Right cardiac atrium (tissue), 5 donors: ENCODE measurements around the gene RNF217. TPM values are rescaled to one million over a fixed set of nuclear protein-coding genes. Genes with fewer than 3 reads are reported as not detected.
A peak's percentile ranks its signal among the peaks of the same experiment; 100 is the strongest.

Experiments
- ATAC-seq, 2 donors: fragments of 200-7000 bp; cut with Tn5 transposase; one replicate each; pipeline versions ENCODE4 v1.8.0 to v1.9.1; 2020; ENCODE audit warnings: moderate library complexity in 2 of 2, mild to moderate bottlenecking in 1 of 2
- DNase-seq, 3 donors: peaks; one replicate each; pipeline ENCODE4 v3.0.0-alpha.2; 2020
- H3K27ac ChIP-seq: one replicate; pipeline ENCODE4 v1.5.1; 2013; ENCODE audit warnings: mild to moderate bottlenecking, low read length, control low read depth, moderate library complexity
- H3K27me3 ChIP-seq: one replicate; pipeline ENCODE4 v1.6.1; 2013; ENCODE audit not compliant: control insufficient read depth, insufficient read depth
- H3K4me1 ChIP-seq: one replicate; pipeline ENCODE4 v1.6.1; 2013; ENCODE audit warnings: low read length; ENCODE audit not compliant: control insufficient read depth, insufficient read depth
- H3K4me3 ChIP-seq: one replicate; pipeline ENCODE4 v1.5.1; 2013; ENCODE audit warnings: low read length, control low read depth
- H3K9me3 ChIP-seq: one replicate; pipeline ENCODE4 v1.6.1; 2013; ENCODE audit warnings: low read length; ENCODE audit not compliant: control insufficient read depth
- WGBS: extraction: QIAGEN DNeasy Blood & Tissue Kit; methylation state at CpG from one replicate; pipeline ENCODE4 v1.1.7; 2013; 5-methylcytosine and 5-hydroxymethylcytosine counted together
- intact Hi-C, 4 donors: fragments of 100-400 bp; cut with DNase I; formaldehyde crosslinking; loops; one replicate each; pipeline versions ENCODE4 v1.11.0 to v1.14.0; 2022 to 2023
- polyA plus RNA-seq: library from polyadenylated mRNA; stranded (reverse); fragments of 200-250 nt; gene quantifications from one replicate; pipeline ENCODE4 v1.2.3, GENCODE V29; 2013
- total RNA-seq, 4 donors: library from RNA; stranded (reverse); fragmentation: NEBNext Ultra II Directional; extraction: Animal tissue kit (Norgen Biotek cat#: 25700); gene quantifications; one replicate each; pipeline ENCODE4 v1.2.1, GENCODE V29; 2021
- donor health status: healthy with polysubstance abuse.
- donor health status: DM: no; HTN: yes; CAD: no.
- donor health status: DM: no; HTN: no; CAD: no.
- donor health status: DM: no; HTN: yes; CAD: no; lungs with severe emphysema.
- donor health status: DM: yes; HTN: yes; CAD: no.

RNF217 gene
- total and polyA plus RNA-seq, 5 donors = 4.4 to 23.6 (median 15.1) TPM

- no peaks in the 10 kb centered on the region for H3K27me3 ChIP-seq
- peak overlapping the region; percentile 69 for H3K4me3 ChIP-seq
- H3K4me1 ChIP-seq = no peaks in the 10 kb centered on the region
- intact Hi-C loops = no loop called here
- H3K27ac ChIP-seq = no peak overlapping the region
- no peaks in the 10 kb centered on the region for H3K9me3 ChIP-seq
- DNase-seq (no peak), ATAC-seq (peak; percentile 62 to 78)
- 15% methylated on average over 4 of the region's 4 CpGs for WGBS
Observed at GRCh38 chr6:125001684-125002405, 39.6 kb downstream of the RNF217 start.

GRCh38 chr6:125002406-125002741, 40.1 kb downstream of the RNF217 start:
- H3K9me3 ChIP-seq = no peaks in the 10 kb centered on the region
- no peaks in the 10 kb centered on the region for H3K4me1 ChIP-seq
- intact Hi-C loops = no loop called here
- ATAC-seq (peak; percentile 17 to 31), DNase-seq (no peak)
- WGBS = 19% methylated on average over 8 of the region's 8 CpGs
- H3K4me3 ChIP-seq = peak overlapping the region; percentile 69
- H3K27me3 ChIP-seq = no peaks in the 10 kb centered on the region
- H3K27ac ChIP-seq = no peak overlapping the region

- Histone ChIP-seq H3K27me3 (no peaks in the 10 kb centered on the region), H3K27ac (no peak overlapping the region), H3K9me3 (no peaks in the 10 kb centered on the region), H3K4me3 (peak overlapping the region; percentile 69), H3K4me1 (no peaks in the 10 kb centered on the region)
- no peak for ATAC-seq
- intact Hi-C loops = no loop called here
- no peak for DNase-seq
- WGBS = 59% methylated on average over 2 of the region's 2 CpGs
Observed at GRCh38 chr6:125003070-125003469, 40.8 kb downstream of the RNF217 start.

GRCh38 chr6:125004198-125004597, 42.0 kb downstream of the RNF217 start:
- intact Hi-C loops = no loop called here
- ATAC-seq (peak; percentile 75 to 78), DNase-seq (peak in 2 of 3 donors; percentile 47 to 48)
- 76% methylated on average over 1 of the region's 1 CpG for WGBS
- Histone ChIP-seq H3K27me3 (no peaks in the 10 kb centered on the region), H3K4me3 (no peak overlapping the region), H3K27ac (no peak overlapping the region), H3K9me3 (no peaks in the 10 kb centered on the region), H3K4me1 (peaks cover 2% of the 10 kb centered on the region)

- WGBS = 97% methylated on average over 2 of the region's 2 CpGs
- no peak overlapping the region for H3K4me3 ChIP-seq
- intact Hi-C loops = no loop called here
- H3K9me3 ChIP-seq = no peaks in the 10 kb centered on the region
- DNase-seq = no peak
- H3K27me3 ChIP-seq = no peaks in the 10 kb centered on the region
- H3K4me1 ChIP-seq = peaks cover 2% of the 10 kb centered on the region
- ATAC-seq = no peak
- no peak overlapping the region for H3K27ac ChIP-seq
Observed at GRCh38 chr6:125004797-125005595, 42.8 kb downstream of the RNF217 start.

GRCh38 chr6:125008261-125008703, 46.0 kb downstream of the RNF217 start:
- DNase-seq (no peak), ATAC-seq (no peak)
- intact Hi-C loops = no loop called here
- Histone ChIP-seq H3K27me3 (no peaks in the 10 kb centered on the region), H3K27ac (no peak overlapping the region), H3K4me1 (peaks cover 2% of the 10 kb centered on the region), H3K4me3 (no peak overlapping the region), H3K9me3 (no peaks in the 10 kb centered on the region)
- WGBS = 54% methylated on average over 3 of the region's 3 CpGs

- no peak overlapping the region for H3K4me3 ChIP-seq
- peaks cover 2% of the 10 kb centered on the region for H3K4me1 ChIP-seq
- no peak overlapping the region for H3K27ac ChIP-seq
- H3K27me3 ChIP-seq = no peaks in the 10 kb centered on the region
- ATAC-seq (no peak), DNase-seq (no peak)
- intact Hi-C loops = no loop called here
- WGBS = 50% methylated on average over 1 of the region's 1 CpG
- H3K9me3 ChIP-seq = no peaks in the 10 kb centered on the region
Observed at GRCh38 chr6:125008957-125009356, 46.7 kb downstream of the RNF217 start.

GRCh38 chr6:125009578-125009977, 47.3 kb downstream of the RNF217 start:
- H3K27me3 ChIP-seq = no peaks in the 10 kb centered on the region
- WGBS = 24% methylated on average over 4 of the region's 4 CpGs
- intact Hi-C loops = no loop called here
- DNase-seq (no peak), ATAC-seq (no peak)
- no peaks in the 10 kb centered on the region for H3K9me3 ChIP-seq
- no peak overlapping the region for H3K27ac ChIP-seq
- H3K4me3 ChIP-seq = no peak overlapping the region
- peaks cover 2% of the 10 kb centered on the region for H3K4me1 ChIP-seq

GRCh38 chr6:125013938-125014660, 51.9 kb downstream of the RNF217 start:
- Histone ChIP-seq H3K4me1 (no peaks in the 10 kb centered on the region), H3K27me3 (no peaks in the 10 kb centered on the region), H3K9me3 (no peaks in the 10 kb centered on the region), H3K27ac (no peak overlapping the region), H3K4me3 (no peak overlapping the region)
- DNase-seq (no peak), ATAC-seq (peak; percentile 42 to 83)
- 67% methylated on average over 2 of the region's 2 CpGs for WGBS
- intact Hi-C loops = no loop called here

- H3K27me3 ChIP-seq = no peaks in the 10 kb centered on the region
- H3K4me1 ChIP-seq = no peaks in the 10 kb centered on the region
- DNase-seq (no peak), ATAC-seq (no peak)
- no peak overlapping the region for H3K4me3 ChIP-seq
- no peak overlapping the region for H3K27ac ChIP-seq
- intact Hi-C loops = no loop called here
- no peaks in the 10 kb centered on the region for H3K9me3 ChIP-seq
Observed at GRCh38 chr6:125014661-125014957, 52.4 kb downstream of the RNF217 start.

GRCh38 chr6:125015152-125015551, 52.9 kb downstream of the RNF217 start:
- intact Hi-C loops = no loop called here
- H3K4me3 ChIP-seq = no peak overlapping the region
- WGBS = 96% methylated on average over 4 of the region's 4 CpGs
- no peaks in the 10 kb centered on the region for H3K9me3 ChIP-seq
- ATAC-seq = no peak
- DNase-seq = no peak
- H3K4me1 ChIP-seq = peaks cover 3% of the 10 kb centered on the region
- no peaks in the 10 kb centered on the region for H3K27me3 ChIP-seq
- H3K27ac ChIP-seq = no peak overlapping the region
